Liver (tissue), 3 donors: Measurements from ENCODE around the gene PPFIA4.

Experiments
- GABPA ChIP-seq, 2 donors: IDR thresholded peaks in 1 of 2; conservative IDR thresholded peaks in 1 of 2; 2 replicates each; pipeline ENCODE4 v1.6.1; 2016; ENCODE audit warnings: antibody characterized with exemption in 2 of 2, mild to moderate bottlenecking in 1 of 2, moderate library complexity in 1 of 2
- HNF4A ChIP-seq, 2 donors: conservative IDR thresholded peaks; 2 replicates each; pipeline ENCODE4 v1.6.1; 2016; ENCODE audit warnings: antibody characterized with exemption in 2 of 2, mild to moderate bottlenecking in 2 of 2
- JUND ChIP-seq, 2 donors: IDR thresholded peaks; 2 replicates each; pipeline ENCODE4 v1.6.1; 2016; ENCODE audit warnings: antibody characterized with exemption in 2 of 2
- MAX ChIP-seq: IDR thresholded peaks from 2 replicates; pipeline ENCODE4 v1.6.1; 2016; ENCODE audit warnings: antibody characterized with exemption
- NR2F2 ChIP-seq: IDR thresholded peaks from 2 replicates; pipeline ENCODE4 v1.6.1; 2016; ENCODE audit warnings: antibody characterized with exemption
- RXRA ChIP-seq, 2 donors: IDR thresholded peaks; 2 replicates each; pipeline ENCODE4 v1.6.1; 2017 to 2018; ENCODE audit warnings: antibody characterized with exemption in 2 of 2, mild to moderate bottlenecking in 1 of 2
- SP1 ChIP-seq: IDR thresholded peaks from 2 replicates; pipeline ENCODE4 v1.6.1; 2018; ENCODE audit warnings: antibody characterized with exemption, mild to moderate bottlenecking
- TAF1 ChIP-seq: conservative IDR thresholded peaks from 2 replicates; pipeline ENCODE4 v1.6.1; 2016; ENCODE audit warnings: antibody characterized with exemption, mild to moderate bottlenecking
- YY1 ChIP-seq: IDR thresholded peaks from 2 replicates; pipeline ENCODE4 v1.6.1; 2016; ENCODE audit warnings: antibody characterized with exemption, mild to moderate bottlenecking
- ZBTB33 ChIP-seq: IDR thresholded peaks from 2 replicates; pipeline ENCODE4 v1.6.1; 2016; ENCODE audit warnings: antibody characterized with exemption
- TF ChIP-seq, protein P1 (sequence below): fragments of 150-350 bp; IDR thresholded peaks from 2 replicates; pipeline ENCODE4 v1.5.1; 2017; ENCODE audit warnings: improper control_type of control experiment, low read depth, low read length; ENCODE audit not compliant: missing input control
- TF ChIP-seq, protein P2 (sequence below): IDR thresholded peaks from 2 replicates; pipeline ENCODE4 v1.6.1; 2016; ENCODE audit warnings: antibody characterized with exemption, mild to moderate bottlenecking
- donor health status: healthy.
- donor health status: healthy.

DNA sequence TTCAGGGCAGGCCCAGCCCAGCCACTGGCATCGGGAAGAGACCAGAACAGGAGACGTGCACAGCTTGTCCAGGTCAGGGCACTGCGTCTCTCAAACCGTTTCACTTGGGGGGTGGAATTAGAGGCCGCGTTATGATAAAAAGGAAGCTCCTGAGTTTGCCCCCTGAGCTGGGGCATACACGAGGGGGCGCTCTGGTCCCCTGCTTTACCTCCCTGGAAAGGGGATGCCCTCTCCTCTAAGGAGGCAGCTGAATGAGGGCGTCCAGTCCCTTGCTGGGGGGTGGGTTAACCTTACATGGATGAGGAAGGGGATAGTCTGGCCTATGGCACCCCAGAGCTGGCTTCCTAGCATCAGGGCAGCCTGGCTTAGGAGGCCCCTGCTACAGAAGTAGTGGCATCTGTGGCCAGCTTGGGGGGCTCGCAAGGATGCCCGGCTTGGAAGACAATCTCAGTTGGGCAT is 57.2 kb downstream of the PPFIA4 start:
- TF ChIP-seq SP1, result no peak
- no peak for TF ChIP-seq TAF1
- TF ChIP-seq, protein P1, sequence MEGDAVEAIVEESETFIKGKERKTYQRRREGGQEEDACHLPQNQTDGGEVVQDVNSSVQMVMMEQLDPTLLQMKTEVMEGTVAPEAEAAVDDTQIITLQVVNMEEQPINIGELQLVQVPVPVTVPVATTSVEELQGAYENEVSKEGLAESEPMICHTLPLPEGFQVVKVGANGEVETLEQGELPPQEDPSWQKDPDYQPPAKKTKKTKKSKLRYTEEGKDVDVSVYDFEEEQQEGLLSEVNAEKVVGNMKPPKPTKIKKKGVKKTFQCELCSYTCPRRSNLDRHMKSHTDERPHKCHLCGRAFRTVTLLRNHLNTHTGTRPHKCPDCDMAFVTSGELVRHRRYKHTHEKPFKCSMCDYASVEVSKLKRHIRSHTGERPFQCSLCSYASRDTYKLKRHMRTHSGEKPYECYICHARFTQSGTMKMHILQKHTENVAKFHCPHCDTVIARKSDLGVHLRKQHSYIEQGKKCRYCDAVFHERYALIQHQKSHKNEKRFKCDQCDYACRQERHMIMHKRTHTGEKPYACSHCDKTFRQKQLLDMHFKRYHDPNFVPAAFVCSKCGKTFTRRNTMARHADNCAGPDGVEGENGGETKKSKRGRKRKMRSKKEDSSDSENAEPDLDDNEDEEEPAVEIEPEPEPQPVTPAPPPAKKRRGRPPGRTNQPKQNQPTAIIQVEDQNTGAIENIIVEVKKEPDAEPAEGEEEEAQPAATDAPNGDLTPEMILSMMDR, result no peak
- TF ChIP-seq GABPA (IDR thresholded peaks at IDR 0.05 in 1 of 2, conservative IDR thresholded peaks at IDR 0.05 in 1 of 2), result no peak
- TF ChIP-seq, protein P2, sequence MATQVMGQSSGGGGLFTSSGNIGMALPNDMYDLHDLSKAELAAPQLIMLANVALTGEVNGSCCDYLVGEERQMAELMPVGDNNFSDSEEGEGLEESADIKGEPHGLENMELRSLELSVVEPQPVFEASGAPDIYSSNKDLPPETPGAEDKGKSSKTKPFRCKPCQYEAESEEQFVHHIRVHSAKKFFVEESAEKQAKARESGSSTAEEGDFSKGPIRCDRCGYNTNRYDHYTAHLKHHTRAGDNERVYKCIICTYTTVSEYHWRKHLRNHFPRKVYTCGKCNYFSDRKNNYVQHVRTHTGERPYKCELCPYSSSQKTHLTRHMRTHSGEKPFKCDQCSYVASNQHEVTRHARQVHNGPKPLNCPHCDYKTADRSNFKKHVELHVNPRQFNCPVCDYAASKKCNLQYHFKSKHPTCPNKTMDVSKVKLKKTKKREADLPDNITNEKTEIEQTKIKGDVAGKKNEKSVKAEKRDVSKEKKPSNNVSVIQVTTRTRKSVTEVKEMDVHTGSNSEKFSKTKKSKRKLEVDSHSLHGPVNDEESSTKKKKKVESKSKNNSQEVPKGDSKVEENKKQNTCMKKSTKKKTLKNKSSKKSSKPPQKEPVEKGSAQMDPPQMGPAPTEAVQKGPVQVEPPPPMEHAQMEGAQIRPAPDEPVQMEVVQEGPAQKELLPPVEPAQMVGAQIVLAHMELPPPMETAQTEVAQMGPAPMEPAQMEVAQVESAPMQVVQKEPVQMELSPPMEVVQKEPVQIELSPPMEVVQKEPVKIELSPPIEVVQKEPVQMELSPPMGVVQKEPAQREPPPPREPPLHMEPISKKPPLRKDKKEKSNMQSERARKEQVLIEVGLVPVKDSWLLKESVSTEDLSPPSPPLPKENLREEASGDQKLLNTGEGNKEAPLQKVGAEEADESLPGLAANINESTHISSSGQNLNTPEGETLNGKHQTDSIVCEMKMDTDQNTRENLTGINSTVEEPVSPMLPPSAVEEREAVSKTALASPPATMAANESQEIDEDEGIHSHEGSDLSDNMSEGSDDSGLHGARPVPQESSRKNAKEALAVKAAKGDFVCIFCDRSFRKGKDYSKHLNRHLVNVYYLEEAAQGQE, result no peak
- no peak for TF ChIP-seq ZBTB33
- no peak for TF ChIP-seq HNF4A (conservative IDR thresholded peaks at IDR 0.05)
- no peak for TF ChIP-seq MAX
- no peak for TF ChIP-seq RXRA (IDR thresholded peaks at IDR 0.05)
- TF ChIP-seq JUND (IDR thresholded peaks at IDR 0.05), result no peak
- TF ChIP-seq NR2F2, result no peak
- no peak for TF ChIP-seq YY1
